OCI-LY3 (cell line): ENCODE results near the gene BTBD2.

Source experiments
- H2AFZ ChIP-seq: fragments of 200-600, 300-600 bp; shearing (Covaris generic); 2 replicates; pipeline ENCODE4 v1.6.0; 2014; ENCODE audit warnings: antibody characterized with exemption, low read depth, low read length
- H3K27ac ChIP-seq: fragments of 200-600, 300-600 bp; sonication (generic); 2 replicates; pipeline ENCODE4 v1.5.1; 2014; ENCODE audit warnings: mild to moderate bottlenecking, low read length, moderate library complexity, mixed read lengths
- H3K27me3 ChIP-seq: fragments of 200-600, 300-600 bp; sonication (generic); 2 replicates; pipeline ENCODE4 v1.6.1; 2014; ENCODE audit warnings: low read depth, low read length, mixed read lengths
- H3K36me3 ChIP-seq: fragments of 200-600, 300-600 bp; sonication (generic); replicated peaks from 2 replicates; pipeline ENCODE3; 2014; ENCODE audit warnings: low read depth, low read length, mixed read lengths
- H3K4me1 ChIP-seq: fragments of 300-600, 200-600 bp; sonication (generic); 2 replicates; pipeline ENCODE4 v1.6.1; 2014; ENCODE audit warnings: low read length, mixed read lengths
- H3K4me2 ChIP-seq: fragments of 200-600, 300-600 bp; sonication (generic); 2 replicates; pipeline ENCODE4 v1.6.1; 2014; ENCODE audit warnings: low read length, mixed read lengths
- H3K4me3 ChIP-seq: fragments of 300-600, 200-600 bp; sonication (generic); 2 replicates; pipeline ENCODE4 v1.5.1; 2014; ENCODE audit warnings: antibody characterized with exemption, mild to moderate bottlenecking, low read length, moderate library complexity
- H3K79me2 ChIP-seq: fragments of 300-600, 200-600 bp; shearing (Covaris generic); 2 replicates; pipeline ENCODE4 v1.6.1; 2014; ENCODE audit warnings: mild to moderate bottlenecking, low read length, mixed read lengths
- H3K9ac ChIP-seq: fragments of 300-600, 200-600 bp; shearing (Covaris generic); 2 replicates; pipeline ENCODE4 v1.6.0; 2014; ENCODE audit warnings: mild to moderate bottlenecking, low read length, moderate library complexity
- H3K9me3 ChIP-seq: fragments of 200-600, 300-600 bp; shearing (Covaris generic); 2 replicates; pipeline ENCODE4 v1.6.1; 2014; ENCODE audit warnings: low read length, mixed read lengths; ENCODE audit not compliant: insufficient read depth
- H4K20me1 ChIP-seq: fragments of 200-600, 300-600 bp; sonication (generic); 2 replicates; pipeline ENCODE4 v1.6.1; 2016; ENCODE audit warnings: low read length, mixed read lengths; ENCODE audit not compliant: insufficient read depth
- CTCF ChIP-seq: fragments of 200-600, 300-600 bp; sonication (generic); IDR thresholded peaks from 2 replicates; pipeline ENCODE4 v1.5.1; 2014; ENCODE audit warnings: antibody characterized with exemption, low read length, low read depth
- EZH2phosphoT487 ChIP-seq: fragments of 200-600 bp; shearing (Covaris generic); IDR thresholded peaks from 2 replicates; pipeline ENCODE4 v1.6.1; 2018; ENCODE audit warnings: antibody characterized with exemption, mixed run types, low read depth

The BTBD2 gene

GRCh38 chr19:1936916-1937610 lies 78.5 kb downstream of the BTBD2 start:
- no peak overlapping the region for H3K9ac ChIP-seq
- TF ChIP-seq EZH2phosphoT487 = no peak
- no peak for TF ChIP-seq CTCF
- no peak overlapping the region for H3K4me2 ChIP-seq
- H3K9me3 ChIP-seq = no peaks in the 10 kb centered on the region
- H4K20me1 ChIP-seq = no peaks in the 10 kb centered on the region
- no peak overlapping the region for H3K27ac ChIP-seq
- H3K36me3 ChIP-seq = no peaks in the 10 kb centered on the region
- peaks cover 6% of the 10 kb centered on the region for H3K4me1 ChIP-seq
- H3K79me2 ChIP-seq = peaks cover 18% of the 10 kb centered on the region
- no peak overlapping the region for H2AFZ ChIP-seq
- H3K4me3 ChIP-seq = no peak overlapping the region
- no peaks in the 10 kb centered on the region for H3K27me3 ChIP-seq

- Histone ChIP-seq H3K36me3 (no peaks in the 10 kb centered on the region), H2AFZ (no peak overlapping the region), H3K9me3 (0 out of 2 replicates have a peak, but pooled peaks cover 3% of the 10 kb centered on the region), H3K79me2 (peaks cover 12% of the 10 kb centered on the region), H3K4me3 (no peak overlapping the region), H3K27ac (no peak overlapping the region), H3K4me2 (no peak overlapping the region), H3K9ac (no peak overlapping the region), H3K4me1 (peaks cover 6% of the 10 kb centered on the region), H4K20me1 (no peaks in the 10 kb centered on the region), H3K27me3 (no peaks in the 10 kb centered on the region)
- TF ChIP-seq EZH2phosphoT487 (no peak), CTCF (no peak)
Observed at GRCh38 chr19:1936430-1936829, 79.1 kb downstream of the BTBD2 start.

- H3K27me3 ChIP-seq = no peaks in the 10 kb centered on the region
- H3K4me1 ChIP-seq = peaks cover 6% of the 10 kb centered on the region
- no peak overlapping the region for H2AFZ ChIP-seq
- H4K20me1 ChIP-seq = no peaks in the 10 kb centered on the region
- no peak overlapping the region for H3K4me3 ChIP-seq
- no peak overlapping the region for H3K9ac ChIP-seq
- no peak for TF ChIP-seq CTCF
- no peak for TF ChIP-seq EZH2phosphoT487
- H3K9me3 ChIP-seq = 0 out of 2 replicates have a peak, but pooled peaks cover 3% of the 10 kb centered on the region
- H3K4me2 ChIP-seq = no peak overlapping the region
- no peak overlapping the region for H3K27ac ChIP-seq
- no peaks in the 10 kb centered on the region for H3K36me3 ChIP-seq
- peaks cover 7% of the 10 kb centered on the region for H3K79me2 ChIP-seq
Observed at GRCh38 chr19:1935484-1936208, 79.9 kb downstream of the BTBD2 start.
